OCI-LY3 (cell line): ENCODE data around the gene IL13.
"Not testable (repeated sequence)": the region's sequence is repeated elsewhere in the genome, so short reads cannot be mapped to it uniquely, and the experiment has no call there.

Experiments
- H2AFZ ChIP-seq: fragments of 200-600, 300-600 bp; shearing (Covaris generic); 2 replicates; pipeline ENCODE4 v1.6.0; 2014; ENCODE audit warnings: antibody characterized with exemption, low read depth, low read length
- H3K27ac ChIP-seq: fragments of 200-600, 300-600 bp; sonication (generic); 2 replicates; pipeline ENCODE4 v1.5.1; 2014; ENCODE audit warnings: mild to moderate bottlenecking, low read length, moderate library complexity, mixed read lengths
- H3K27me3 ChIP-seq: fragments of 200-600, 300-600 bp; sonication (generic); 2 replicates; pipeline ENCODE4 v1.6.1; 2014; ENCODE audit warnings: low read depth, low read length, mixed read lengths
- H3K36me3 ChIP-seq: fragments of 200-600, 300-600 bp; sonication (generic); replicated peaks from 2 replicates; pipeline ENCODE3; 2014; ENCODE audit warnings: low read depth, low read length, mixed read lengths
- H3K4me1 ChIP-seq: fragments of 300-600, 200-600 bp; sonication (generic); 2 replicates; pipeline ENCODE4 v1.6.1; 2014; ENCODE audit warnings: low read length, mixed read lengths
- H3K4me2 ChIP-seq: fragments of 200-600, 300-600 bp; sonication (generic); 2 replicates; pipeline ENCODE4 v1.6.1; 2014; ENCODE audit warnings: low read length, mixed read lengths
- H3K4me3 ChIP-seq: fragments of 300-600, 200-600 bp; sonication (generic); 2 replicates; pipeline ENCODE4 v1.5.1; 2014; ENCODE audit warnings: antibody characterized with exemption, mild to moderate bottlenecking, low read length, moderate library complexity
- H3K79me2 ChIP-seq: fragments of 300-600, 200-600 bp; shearing (Covaris generic); 2 replicates; pipeline ENCODE4 v1.6.1; 2014; ENCODE audit warnings: mild to moderate bottlenecking, low read length, mixed read lengths
- H3K9ac ChIP-seq: fragments of 300-600, 200-600 bp; shearing (Covaris generic); 2 replicates; pipeline ENCODE4 v1.6.0; 2014; ENCODE audit warnings: mild to moderate bottlenecking, low read length, moderate library complexity
- H3K9me3 ChIP-seq: fragments of 200-600, 300-600 bp; shearing (Covaris generic); 2 replicates; pipeline ENCODE4 v1.6.1; 2014; ENCODE audit warnings: low read length, mixed read lengths; ENCODE audit not compliant: insufficient read depth
- H4K20me1 ChIP-seq: fragments of 200-600, 300-600 bp; sonication (generic); 2 replicates; pipeline ENCODE4 v1.6.1; 2016; ENCODE audit warnings: low read length, mixed read lengths; ENCODE audit not compliant: insufficient read depth
- CTCF ChIP-seq: fragments of 200-600, 300-600 bp; sonication (generic); IDR thresholded peaks from 2 replicates; pipeline ENCODE4 v1.5.1; 2014; ENCODE audit warnings: antibody characterized with exemption, low read length, low read depth
- EZH2phosphoT487 ChIP-seq: fragments of 200-600 bp; shearing (Covaris generic); IDR thresholded peaks from 2 replicates; pipeline ENCODE4 v1.6.1; 2018; ENCODE audit warnings: antibody characterized with exemption, mixed run types, low read depth

Gene IL13

GRCh38 chr5:132622608-132623007 lies 35.4 kb upstream of the IL13 start:
- Histone ChIP-seq H3K4me2 (0 out of 2 replicates have a peak overlapping the region, but pooled peaks have one; percentile 59), H3K36me3 (peaks cover 22% of the 10 kb centered on the region)

GRCh38 chr5:132627470-132627869 lies 30.5 kb upstream of the IL13 start:
- Histone ChIP-seq H3K4me3 (no peak overlapping the region), H3K9me3 (no peaks in the 10 kb centered on the region), H3K4me2 (no peak overlapping the region), H3K27me3 (no peaks in the 10 kb centered on the region), H3K36me3 (peaks cover 19% of the 10 kb centered on the region), H2AFZ (no peak overlapping the region), H3K4me1 (peaks cover 18% of the 10 kb centered on the region), H3K79me2 (no peaks in the 10 kb centered on the region), H3K27ac (no peak overlapping the region), H4K20me1 (peaks cover 16% of the 10 kb centered on the region), H3K9ac (no peak overlapping the region)
- TF ChIP-seq EZH2phosphoT487, result no peak
- no peak for TF ChIP-seq CTCF

More at GRCh38 chr5:132622608-132623007, 35.4 kb upstream of the IL13 start:
- Histone ChIP-seq H3K9ac (no peak overlapping the region), H3K27ac (no peak overlapping the region), H4K20me1 (peaks cover 11% of the 10 kb centered on the region; the same call in 1 of the 2 replicates), H3K4me1 (peaks cover 18% of the 10 kb centered on the region), H3K79me2 (no peaks in the 10 kb centered on the region), H3K4me3 (no peak overlapping the region), H3K27me3 (no peaks in the 10 kb centered on the region), H3K9me3 (no peaks in the 10 kb centered on the region), H2AFZ (no peak overlapping the region)
- TF ChIP-seq EZH2phosphoT487 (no peak), CTCF (no peak)

- no peak overlapping the region for H3K9ac ChIP-seq
- H3K9me3 ChIP-seq, result no peaks in the 10 kb centered on the region
- no peaks in the 10 kb centered on the region for H3K79me2 ChIP-seq
- H3K4me1 ChIP-seq, result peaks cover 6% of the 10 kb centered on the region
- H2AFZ ChIP-seq, result no peak overlapping the region
- H3K27ac ChIP-seq, result no peak overlapping the region
- no peak for TF ChIP-seq CTCF
- no peak for TF ChIP-seq EZH2phosphoT487
- H3K27me3 ChIP-seq, result no peaks in the 10 kb centered on the region
- H3K4me2 ChIP-seq, result no peak overlapping the region
- H4K20me1 ChIP-seq, result peaks cover 8% of the 10 kb centered on the region
- H3K36me3 ChIP-seq, result peaks cover 17% of the 10 kb centered on the region
- no peak overlapping the region for H3K4me3 ChIP-seq
Measured at GRCh38 chr5:132628814-132629213, 29.2 kb upstream of the IL13 start.

GRCh38 chr5:132629230-132629944 lies 28.6 kb upstream of the IL13 start:
- no peaks in the 10 kb centered on the region for H3K9me3 ChIP-seq
- no peak overlapping the region for H3K4me2 ChIP-seq
- TF ChIP-seq EZH2phosphoT487 (no peak), CTCF (no peak)
- no peaks in the 10 kb centered on the region for H3K79me2 ChIP-seq
- H3K9ac ChIP-seq, result no peak overlapping the region
- H3K4me1 ChIP-seq, result no peaks in the 10 kb centered on the region; the same call in 1 of the 2 replicates
- no peak overlapping the region for H3K4me3 ChIP-seq
- peaks cover 20% of the 10 kb centered on the region for H3K36me3 ChIP-seq
- H3K27me3 ChIP-seq, result no peaks in the 10 kb centered on the region
- peaks cover 8% of the 10 kb centered on the region for H4K20me1 ChIP-seq
- no peak overlapping the region for H3K27ac ChIP-seq
- no peak overlapping the region for H2AFZ ChIP-seq

- Histone ChIP-seq H4K20me1 (peaks cover 21% of the 10 kb centered on the region), H3K36me3 (peaks cover 35% of the 10 kb centered on the region), H3K4me1 (peaks cover 19% of the 10 kb centered on the region)
- H3K9ac ChIP-seq, H3K9me3 ChIP-seq, H2AFZ ChIP-seq, H3K79me2 ChIP-seq, H3K27me3 ChIP-seq, H3K27ac ChIP-seq, H3K4me2 ChIP-seq, H3K4me3 ChIP-seq: not testable (repeated sequence)
Measured at GRCh38 chr5:132633587-132633986, 24.4 kb upstream of the IL13 start.
